Adrenal gland (tissue), 5 donors: ENCODE measurements around the gene MT1F.

Experiments used
- CTCF ChIP-seq, 6 experiments: fragments of 450-650 bp in 4 of 6; fragments of 200-600 bp in 2 of 6; sonication (generic) in 1 of 6; IDR thresholded peaks; 1 replicate in 5 of 6; 2 replicates in 1 of 6; pipeline versions ENCODE4 v1.5.1 to v1.8.0; 2016 to 2021; ENCODE audit warnings: antibody characterized with exemption in 6 of 6, mild to moderate bottlenecking in 2 of 6, moderate library complexity in 1 of 6
- POLR2A ChIP-seq, 2 donors: fragments of 450-650 bp; IDR thresholded peaks; one replicate each; pipeline ENCODE4 v1.6.1; 2017; ENCODE audit warnings: antibody characterized with exemption in 2 of 2, mild to moderate bottlenecking in 2 of 2, moderate library complexity in 1 of 2
- donor health status: DM: no; HTN: no; CAD: no.

GRCh38 chr16:56683424-56684172 is 25.8 kb downstream of the MT1F start:
- TF ChIP-seq CTCF (IDR thresholded peaks at IDR 0.05): no peak
- TF ChIP-seq POLR2A (IDR thresholded peaks at IDR 0.05): no peak
